ENCODE results near the gene CHSY1.

CHSY1 gene

DNA sequence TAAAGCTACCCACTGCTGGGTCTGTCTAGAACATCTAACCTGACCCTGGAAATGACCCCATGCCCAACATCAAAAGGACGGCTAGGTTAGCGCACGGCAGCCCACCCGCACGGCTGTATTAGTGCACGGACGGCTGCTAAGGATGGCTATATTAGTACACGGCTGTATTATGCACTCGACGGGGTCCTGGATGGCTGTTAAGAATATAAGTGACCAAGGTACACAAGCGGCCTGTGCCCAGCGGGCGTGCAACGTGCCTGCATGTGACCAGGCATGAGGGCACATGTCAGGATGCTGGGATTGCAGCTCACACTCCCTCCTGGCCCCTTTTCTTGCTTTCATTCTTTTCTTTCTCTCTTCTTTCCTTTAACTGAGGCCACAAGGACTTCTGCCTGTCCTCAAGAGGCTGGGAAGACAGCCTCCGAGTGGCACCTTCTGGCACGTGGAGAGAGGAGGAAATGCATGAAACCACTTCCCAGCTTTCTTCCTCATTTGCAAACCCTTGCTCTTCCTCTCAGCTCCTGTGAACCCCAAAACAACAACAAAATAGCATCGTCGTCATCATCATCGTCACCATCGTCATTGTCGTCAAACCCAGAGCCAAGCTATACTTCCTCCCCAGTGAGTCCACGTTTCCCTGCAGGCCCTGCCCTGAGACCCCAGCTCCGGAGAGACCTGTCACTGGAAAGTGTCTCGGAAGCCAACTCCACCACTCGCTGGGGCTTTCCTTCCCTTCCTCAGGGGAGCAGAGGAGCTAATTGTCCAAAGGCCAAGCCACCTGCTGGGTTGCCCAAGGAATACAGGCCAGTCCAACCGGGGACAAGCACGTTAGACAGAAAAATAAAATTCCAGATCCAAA, 101.8 kb downstream of the CHSY1 start:
- no peak for DNase-seq

GRCh38 chr15:101148881-101149664, 102.8 kb downstream of the CHSY1 start:
- no peak for DNase-seq

- no peak for DNase-seq
These were observed 103.5 kb downstream of the CHSY1 start for GRCh38 chr15:101148166-101148880.

- DNase-seq: no peak
These were observed 104.7 kb downstream of the CHSY1 start for GRCh38 chr15:101147181-101147580.

- DNase-seq: no peak
These were observed 105.6 kb downstream of the CHSY1 start for GRCh38 chr15:101146118-101146702.

DNA sequence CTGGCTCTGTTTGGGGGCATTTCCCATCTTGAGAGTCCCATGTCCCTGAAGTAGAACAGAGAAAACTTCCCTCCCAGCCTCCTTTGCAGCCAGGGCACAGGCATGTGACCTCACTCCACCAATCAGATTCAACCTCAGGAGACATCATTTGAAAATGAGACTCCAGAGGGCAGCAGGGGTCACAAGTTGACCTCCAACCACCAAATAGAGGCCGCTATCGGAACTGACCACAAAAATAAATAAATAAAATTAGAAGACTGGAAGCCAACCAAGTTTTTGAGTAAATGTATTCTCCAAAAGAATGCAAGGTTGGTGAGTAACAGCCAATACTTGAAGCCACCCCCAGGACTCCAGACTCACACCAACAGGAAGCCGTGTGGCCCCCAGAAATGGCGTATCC, 106.5 kb downstream of the CHSY1 start:
- no peak for DNase-seq

GRCh38 chr15:101143321-101143720, 108.5 kb downstream of the CHSY1 start:
- no peak for DNase-seq

- no peak for DNase-seq
These were observed 109.1 kb downstream of the CHSY1 start for GRCh38 chr15:101142711-101143110.

- no peak for DNase-seq
These were observed 109.8 kb downstream of the CHSY1 start for GRCh38 chr15:101141926-101142527.

GRCh38 chr15:101140697-101141065, 111.2 kb downstream of the CHSY1 start:
- DNase-seq: no peak

DNA sequence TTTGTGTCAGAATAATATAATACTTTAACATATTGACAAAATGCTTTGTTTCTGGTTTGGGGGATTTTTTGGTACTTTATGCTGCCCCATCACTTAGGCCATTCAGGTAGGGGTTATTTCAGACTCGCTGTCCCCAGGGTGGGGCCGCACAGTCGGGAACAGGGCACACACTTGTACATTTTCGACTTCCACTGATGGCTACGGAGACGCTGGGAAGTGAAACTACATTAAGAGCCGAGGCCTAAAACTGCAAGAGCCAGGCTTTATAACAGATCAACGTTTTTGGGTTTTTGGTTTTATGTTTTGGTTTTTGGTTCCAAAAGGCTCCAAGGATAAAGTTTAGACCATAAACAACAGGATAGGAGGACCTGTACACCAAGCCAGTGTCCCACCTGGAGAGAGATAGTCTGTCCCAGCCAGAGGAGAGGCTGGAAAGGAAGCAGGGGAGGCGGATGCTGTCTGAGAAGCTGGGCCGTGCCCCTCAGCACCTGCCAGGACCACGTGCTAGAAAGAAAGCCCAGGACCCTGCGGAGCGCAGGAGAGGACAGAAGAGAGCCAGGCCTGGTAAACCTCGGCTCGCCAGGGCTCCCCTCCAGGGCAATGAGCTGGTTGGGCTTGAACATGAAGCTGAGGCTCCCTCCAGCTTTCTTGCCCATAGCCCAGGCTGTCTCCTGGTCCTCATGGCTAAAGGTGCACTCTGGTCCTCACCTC, 111.7 kb downstream of the CHSY1 start:
- DNase-seq: no peak

DNA sequence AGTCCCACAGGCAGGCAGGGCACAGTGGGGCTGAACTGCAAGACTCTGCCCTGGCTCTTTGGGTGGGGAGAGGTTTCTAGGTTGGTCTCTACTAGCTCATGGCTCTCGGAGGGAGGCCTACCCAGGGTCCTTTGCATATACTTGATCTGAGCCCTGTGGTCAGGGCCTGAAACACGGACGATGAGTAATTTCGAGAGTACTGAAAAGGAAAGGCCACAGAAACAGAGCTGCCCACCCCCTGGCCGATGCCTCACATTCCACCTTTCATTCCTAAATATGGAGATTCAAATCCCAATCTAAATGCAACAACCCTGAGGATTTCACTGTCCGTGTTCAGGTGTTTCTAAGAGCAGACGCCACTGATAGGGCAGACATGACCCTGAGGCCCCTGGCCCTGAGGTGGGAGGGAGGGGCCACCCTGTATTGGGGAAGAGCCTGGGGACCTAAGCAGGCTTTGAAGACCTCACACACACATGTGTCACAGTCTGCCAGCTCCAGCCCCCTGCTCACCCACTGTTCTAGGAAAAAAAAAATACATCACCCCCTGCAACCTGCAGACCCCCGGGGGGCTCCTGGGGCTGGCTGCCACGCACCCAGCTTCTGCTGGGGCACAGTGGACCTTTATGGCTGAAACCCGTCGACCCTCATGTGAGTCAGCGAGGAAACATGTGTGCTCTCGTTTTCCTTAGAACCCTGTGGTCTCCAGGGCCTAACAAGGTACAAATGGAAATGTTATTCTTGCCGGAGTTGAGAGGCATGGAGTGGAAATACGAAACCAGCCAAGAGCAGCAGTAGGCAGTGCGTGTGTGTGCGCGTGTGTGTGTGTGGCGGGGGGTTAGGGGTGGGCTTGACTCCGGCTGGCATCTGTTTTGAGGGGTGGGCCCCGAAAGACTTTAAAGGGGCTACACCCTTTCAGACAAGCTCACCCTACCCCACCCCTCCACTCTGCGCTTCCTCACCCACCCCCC, 112.7 kb downstream of the CHSY1 start:
- DNase-seq: no peak

GRCh38 chr15:101138086-101138660, 113.7 kb downstream of the CHSY1 start:
- DNase-seq: no peak

- no peak for DNase-seq
These were observed 114.4 kb downstream of the CHSY1 start for GRCh38 chr15:101137312-101137940.

GRCh38 chr15:101136381-101137268, 115.2 kb downstream of the CHSY1 start:
- DNase-seq: no peak

DNA sequence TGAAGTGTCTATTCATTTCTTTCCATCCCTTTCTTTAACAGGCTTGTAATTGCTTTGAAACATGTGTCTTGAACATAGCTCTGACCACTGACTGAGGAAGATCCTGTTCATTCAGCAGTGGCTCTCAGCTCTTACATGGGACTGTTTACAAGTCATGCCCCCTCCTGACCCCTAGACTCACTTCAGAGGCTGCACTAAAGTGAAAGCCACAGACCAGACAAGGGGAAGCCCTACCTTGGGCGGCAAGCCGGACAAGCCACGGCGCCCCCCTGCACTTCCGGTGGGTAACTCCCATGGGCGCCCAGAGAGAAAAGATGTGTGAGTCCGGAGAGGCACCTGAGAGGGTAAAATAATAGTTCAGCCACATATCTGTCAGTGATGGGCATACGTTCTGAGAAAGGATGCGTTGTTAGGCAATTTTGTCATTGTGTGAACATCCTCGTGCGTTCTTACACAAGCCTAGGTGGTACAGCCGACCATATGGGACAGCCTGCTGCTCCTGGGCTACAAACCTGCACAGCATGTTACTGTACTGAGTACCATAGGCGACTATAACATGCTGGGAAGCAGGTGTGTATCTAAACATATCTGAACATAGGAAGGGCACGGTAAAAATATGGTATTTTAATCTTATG, 116.2 kb downstream of the CHSY1 start:
- DNase-seq: no peak

DNA sequence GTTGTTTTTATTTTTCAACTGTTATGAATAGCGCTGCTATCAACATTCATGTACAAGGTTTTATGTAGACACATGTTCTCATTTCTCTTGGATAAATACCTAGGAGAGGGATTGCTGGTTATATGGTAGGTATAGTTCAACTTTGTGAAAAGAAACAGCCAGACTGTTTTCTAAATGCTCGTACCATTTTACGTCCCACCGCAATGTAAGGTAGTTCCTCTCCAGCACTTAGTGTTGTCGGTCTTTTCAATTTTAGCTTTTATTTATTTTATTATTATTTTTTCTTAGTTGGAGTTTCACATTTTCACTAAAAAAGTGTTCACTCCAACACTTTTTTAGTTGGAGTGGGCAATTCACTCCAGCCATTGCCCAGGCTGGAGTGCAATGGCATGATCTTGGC, 117.1 kb downstream of the CHSY1 start:
- DNase-seq: no peak

DNA sequence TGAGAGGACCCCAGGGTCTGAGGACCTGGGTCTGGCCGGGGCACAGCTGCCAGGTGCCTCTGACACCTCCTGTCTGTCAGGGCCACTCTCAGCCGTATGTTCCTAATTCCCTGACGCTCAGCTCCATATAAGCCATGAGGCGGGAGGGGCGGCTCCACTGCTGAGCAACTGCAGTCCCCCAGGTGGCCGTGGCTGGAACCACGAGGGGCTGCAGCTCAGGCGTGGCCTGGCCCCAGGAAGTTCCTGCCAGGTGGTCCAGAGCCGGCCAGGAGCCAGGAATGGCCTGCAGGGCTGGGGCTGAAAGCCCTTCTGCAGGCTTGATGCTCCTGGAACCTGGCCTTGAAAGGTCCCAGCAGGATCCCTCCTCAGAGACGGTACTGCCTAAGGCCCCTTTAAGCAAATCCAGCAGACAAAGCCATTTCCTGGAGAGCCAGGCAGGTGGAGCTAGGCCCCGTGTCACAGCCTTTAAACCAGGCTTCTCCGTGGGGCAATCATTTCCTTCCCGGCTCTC, 118.0 kb downstream of the CHSY1 start:
- DNase-seq: no peak
